Suppressor macrophage treated with lipopolysaccharide for 4 hours (primary cell): ENCODE data around the gene CYP4F12.

Experiments
- DNase-seq: peaks from one replicate; pipeline ENCODE4 v3.0.0-alpha.2; 2020

The CYP4F12 gene

GRCh38 chr19:15715642-15716041 lies 42.8 kb downstream of the CYP4F12 start:
- no peak for DNase-seq

GRCh38 chr19:15717809-15718208 lies 44.9 kb downstream of the CYP4F12 start:
- DNase-seq, result no peak

GRCh38 chr19:15721268-15721667 lies 48.4 kb downstream of the CYP4F12 start:
- DNase-seq, result no peak

DNA sequence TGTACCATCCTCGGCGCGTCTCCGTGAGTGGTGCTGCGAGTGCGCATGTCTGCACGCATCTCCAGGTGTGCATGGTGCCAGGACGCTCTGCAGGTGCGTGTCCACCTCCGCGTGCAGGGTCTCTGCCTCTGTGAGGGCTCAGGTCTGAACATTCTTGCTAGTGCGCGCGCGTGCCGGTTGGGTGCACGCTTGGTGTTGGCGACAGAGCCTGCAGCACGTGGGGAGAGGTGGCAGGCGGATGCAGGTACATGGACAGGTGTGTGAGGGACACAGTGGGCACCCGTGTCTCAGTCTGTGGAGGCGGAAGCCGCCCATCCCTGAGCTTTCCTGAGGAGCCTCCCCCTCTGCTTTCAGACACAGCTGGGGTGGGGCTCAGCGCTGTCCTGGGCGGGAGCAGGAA lies 50.1 kb downstream of the CYP4F12 start:
- DNase-seq, result no peak

GRCh38 chr19:15727724-15728123 lies 54.8 kb downstream of the CYP4F12 start, which contains the start of gene OR10H2:
Gene OR10H2, plus strand, starts transcription at chr19:15728024. Its CDS starts 20 bp downstream, at chr19:15728044.
- no peak for DNase-seq

DNA sequence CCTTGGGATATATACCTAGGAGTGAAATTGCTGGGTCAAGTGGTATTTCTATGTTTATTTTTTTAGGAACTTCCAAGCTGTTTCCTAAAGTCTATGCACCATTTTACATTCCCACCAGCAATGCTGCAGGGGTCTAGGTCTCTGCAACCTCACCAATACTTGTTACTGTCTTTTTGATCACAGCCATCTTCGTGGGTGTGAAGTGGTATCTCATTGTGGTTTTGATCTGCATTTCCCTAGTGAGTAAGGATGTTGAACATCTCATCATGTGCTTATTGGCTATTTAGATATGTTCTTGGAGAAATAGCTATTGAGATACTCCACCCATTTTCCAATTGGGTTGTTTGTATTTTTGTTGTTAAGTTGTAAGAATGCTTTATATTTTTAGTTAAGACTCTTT lies 57.7 kb downstream of the CYP4F12 start:
- DNase-seq, result no peak

DNA sequence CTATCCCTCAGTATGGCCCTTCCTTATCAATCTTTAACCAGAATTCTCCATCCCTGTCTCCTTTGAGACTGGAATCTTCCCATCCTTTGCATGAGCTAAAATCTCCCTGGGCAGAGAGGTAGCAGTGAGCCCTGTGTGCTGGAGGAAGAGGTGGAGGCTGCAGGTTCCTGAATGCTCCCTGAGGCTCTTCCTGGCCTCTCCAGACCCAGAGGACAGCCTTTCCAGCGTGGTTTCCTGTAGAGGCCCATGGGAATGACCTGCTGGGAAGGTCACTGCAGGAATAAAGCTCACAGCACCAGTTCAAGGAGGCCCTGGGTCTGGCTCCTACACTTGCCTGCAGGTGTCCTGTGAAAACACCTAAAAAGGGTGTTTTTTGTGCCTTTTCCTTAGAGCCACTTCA lies 59.5 kb downstream of the CYP4F12 start:
- DNase-seq, result no peak

- DNase-seq, result no peak
Measured at GRCh38 chr19:15733895-15734294, 61.0 kb downstream of the CYP4F12 start.

DNA sequence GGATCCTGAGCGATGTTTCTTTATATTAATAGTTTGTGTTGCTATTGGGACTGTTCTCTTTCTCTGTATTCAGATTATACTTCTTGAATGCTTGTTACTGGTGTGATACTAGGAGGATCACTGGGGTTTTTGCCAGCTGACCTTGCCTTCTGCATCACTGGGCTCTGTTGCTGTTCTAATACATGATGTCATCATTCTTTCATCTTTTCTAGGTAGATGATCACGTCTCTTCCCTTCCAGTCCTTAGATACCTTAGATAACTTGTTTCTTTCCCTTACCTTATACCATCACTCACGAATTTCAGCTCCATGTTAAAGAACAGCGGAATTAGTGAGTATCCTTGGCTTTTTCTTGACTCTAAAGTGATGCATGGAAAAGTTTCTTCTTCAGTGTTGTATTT lies 64.8 kb downstream of the CYP4F12 start, which contains the start of gene OR10H3:
Gene OR10H3 (plus strand): TSS at position 264 of the 400 bp plus-strand sequence. CDS start 3,408 bp downstream, outside the sequence.
- no peak for DNase-seq

- no peak for DNase-seq
Measured at GRCh38 chr19:15740785-15741184, 67.9 kb downstream of the CYP4F12 start.
